IMR-90 (cell line): ENCODE results near the gene NOL4L. TPM values are rescaled to one million over a fixed set of nuclear protein-coding genes. Genes with fewer than 3 reads are reported as not detected.

Experiments used
- ATAC-seq: fragments of 200-7000 bp; cut with Tn5 transposase; 2 replicates; pipeline ENCODE4 v1.9.1; 2020; ENCODE audit warnings: low read depth, mild to moderate bottlenecking, moderate library complexity
- BruUV-seq: library from RNA; stranded (reverse); fragments of 400-500 nt; replicated peaks from 2 replicates; lab custom pipeline; 2021; lab: Mats Ljungman, UMichigan
- CTCF ChIA-PET: fragments of 300-600 bp; formaldehyde crosslinking; extraction: SDS; loops from one replicate; lab custom pipeline; 2021; ENCODE audit warnings: antibody characterized with exemption; lab: Yijun Ruan, JAX
- POLR2A ChIA-PET: fragments of 300-600 bp; sonication (Branson Sonifier 250); formaldehyde crosslinking; loops from one replicate; lab custom pipeline; 2022; ENCODE audit warnings: antibody characterized with exemption; ENCODE audit not compliant: unreplicated experiment; lab: Charles Lee
- DNase-seq: peaks from one replicate; pipeline ENCODE4 v3.0.0; 2013
- H2AFZ ChIP-seq: replicated peaks from 2 replicates; pipeline ENCODE3; 2013; ENCODE audit warnings: low read length, mild to moderate bottlenecking; ENCODE audit not compliant: poor library complexity
- H2AK5ac ChIP-seq: 2 replicates; pipeline ENCODE4 v1.6.1; 2013; ENCODE audit warnings: low read depth, low read length, inconsistent platforms
- H2AK9ac ChIP-seq: replicated peaks from 2 replicates; pipeline ENCODE3; 2013; ENCODE audit warnings: mild to moderate bottlenecking, low read depth, low read length, moderate library complexity; ENCODE audit not compliant: poor library complexity
- H2BK120ac ChIP-seq: 2 replicates; pipeline ENCODE4 v1.6.1; 2013; ENCODE audit warnings: low read depth, low read length, inconsistent platforms
- H2BK15ac ChIP-seq: 3 replicates; pipeline ENCODE4 v1.6.1; 2013; ENCODE audit warnings: low read depth, low read length, inconsistent platforms
- H2BK20ac ChIP-seq: 2 replicates; pipeline ENCODE4 v1.6.1; 2013; ENCODE audit warnings: low read depth, mild to moderate bottlenecking, inconsistent platforms, low read length, moderate library complexity
- H2BK5ac ChIP-seq: 2 replicates; pipeline ENCODE4 v1.6.1; 2013; ENCODE audit warnings: mild to moderate bottlenecking, low read depth, low read length, inconsistent platforms; ENCODE audit not compliant: poor library complexity, severe bottlenecking
- H3K14ac ChIP-seq: replicated peaks from 2 replicates; pipeline ENCODE4 v1.6.1; 2013; ENCODE audit warnings: low read depth, low read length, inconsistent platforms
- H3K18ac ChIP-seq: 2 replicates; pipeline ENCODE4 v1.6.1; 2013; ENCODE audit warnings: low read depth, low read length, control low read depth
- H3K23ac ChIP-seq: 2 replicates; pipeline ENCODE4 v1.6.1; 2013; ENCODE audit warnings: low read depth, low read length, inconsistent platforms
- H3K27ac ChIP-seq: 2 replicates; pipeline ENCODE4 v1.5.1; 2013; ENCODE audit warnings: mild to moderate bottlenecking, control low read depth, low read length; ENCODE audit not compliant: insufficient read depth
- H3K27me3 ChIP-seq: 2 replicates; pipeline ENCODE4 v1.6.1; 2013; ENCODE audit warnings: low read length; ENCODE audit not compliant: control insufficient read depth, insufficient read depth
- H3K36me3 ChIP-seq: 2 replicates; pipeline ENCODE4 v1.6.1; 2013; ENCODE audit warnings: low read length, mixed read lengths; ENCODE audit not compliant: control insufficient read depth, insufficient read depth
- H3K4ac ChIP-seq: 2 replicates; pipeline ENCODE4 v1.6.1; 2013; ENCODE audit warnings: low read depth, low read length, inconsistent platforms
- H3K4me1 ChIP-seq: 2 replicates; pipeline ENCODE4 v1.6.1; 2013; ENCODE audit warnings: low read length, mixed read lengths; ENCODE audit not compliant: control insufficient read depth, insufficient read depth
- H3K4me2 ChIP-seq: 2 replicates; pipeline ENCODE4 v1.6.1; 2013; ENCODE audit warnings: low read depth, mild to moderate bottlenecking, control low read depth, low read length, moderate library complexity
- H3K4me3 ChIP-seq: 2 replicates; pipeline ENCODE4 v1.5.1; 2013; ENCODE audit warnings: low read depth, mild to moderate bottlenecking, control low read depth, low read length, moderate library complexity; ENCODE audit not compliant: insufficient read depth
- H3K56ac ChIP-seq: 2 replicates; pipeline ENCODE4 v1.6.1; 2013; ENCODE audit warnings: low read length, inconsistent platforms; ENCODE audit not compliant: insufficient read depth; ENCODE audit errors: extremely low read depth
- H3K79me1 ChIP-seq, 2 experiments: 2 replicates each; pipeline ENCODE4 v1.6.1; 2013; ENCODE audit warnings: low read length in 2 of 2, inconsistent platforms in 1 of 2, low read depth in 1 of 2
- H3K9ac ChIP-seq: 2 replicates; pipeline ENCODE4 v1.6.1; 2013; ENCODE audit warnings: low read depth, low read length, control low read depth
- H3K9me1 ChIP-seq: 2 replicates; pipeline ENCODE4 v1.6.1; 2013; ENCODE audit warnings: low read length, inconsistent platforms; ENCODE audit not compliant: insufficient read depth
- H3K9me3 ChIP-seq: 2 replicates; pipeline ENCODE4 v1.6.1; 2013; ENCODE audit warnings: low read length; ENCODE audit not compliant: control insufficient read depth, insufficient read depth
- H4K20me1 ChIP-seq: 2 replicates; pipeline ENCODE4 v1.6.1; 2013; ENCODE audit warnings: low read length, inconsistent platforms; ENCODE audit not compliant: insufficient read depth
- H4K5ac ChIP-seq: 2 replicates; pipeline ENCODE4 v1.6.1; 2013; ENCODE audit warnings: mild to moderate bottlenecking, low read depth, low read length, control low read depth
- H4K8ac ChIP-seq, 2 experiments: 2 replicates each; pipeline ENCODE4 v1.6.1; 2013; ENCODE audit warnings: low read depth in 2 of 2, low read length in 2 of 2, control low read depth in 1 of 2, inconsistent platforms in 1 of 2
- H4K91ac ChIP-seq: 2 replicates; pipeline ENCODE4 v1.6.1; 2013; ENCODE audit warnings: low read depth, low read length, inconsistent platforms; ENCODE audit not compliant: insufficient read depth
- CEBPB ChIP-seq: IDR thresholded peaks from 2 replicates; pipeline ENCODE4 v1.6.1; 2012; ENCODE audit warnings: low read depth, low read length, improper control_type of control experiment
- CHD1 ChIP-seq: IDR thresholded peaks from 2 replicates; pipeline ENCODE4 v1.6.1; 2012; ENCODE audit warnings: low read depth, low read length, improper control_type of control experiment
- FOS ChIP-seq: fragments of 150-350 bp; IDR thresholded peaks from 2 replicates; pipeline ENCODE4 v1.6.1; 2016; ENCODE audit warnings: low read depth, low read length
- MAFK ChIP-seq: IDR thresholded peaks from 2 replicates; pipeline ENCODE4 v1.6.1; 2012; ENCODE audit warnings: low read depth, low read length, improper control_type of control experiment
- MAZ ChIP-seq: IDR thresholded peaks from 2 replicates; pipeline ENCODE4 v1.6.1; 2012; ENCODE audit warnings: low read depth, mild to moderate bottlenecking, low read length, improper control_type of control experiment, moderate library complexity, borderline replicate concordance
- NFE2L2 ChIP-seq: fragments of 150-350 bp; IDR thresholded peaks from 2 replicates; pipeline ENCODE4 v1.6.1; 2016; ENCODE audit warnings: low read depth, mild to moderate bottlenecking, low read length
- POLR2A ChIP-seq: IDR thresholded peaks from 2 replicates; pipeline ENCODE4 v1.6.1; 2012; ENCODE audit warnings: mild to moderate bottlenecking, low read depth, low read length
- RAD21 ChIP-seq: IDR thresholded peaks from 2 replicates; pipeline ENCODE4 v1.6.1; 2012; ENCODE audit warnings: low read length, improper control_type of control experiment
- RCOR1 ChIP-seq: IDR thresholded peaks from 2 replicates; pipeline ENCODE4 v1.6.1; 2012; ENCODE audit warnings: mild to moderate bottlenecking, low read length, improper control_type of control experiment; ENCODE audit not compliant: insufficient replicate concordance
- RFX5 ChIP-seq: IDR thresholded peaks from 2 replicates; pipeline ENCODE4 v1.8.0; 2012; ENCODE audit warnings: low read depth, mild to moderate bottlenecking, low read length, moderate library complexity
- WGBS, 2 experiments: methylation state at CpG; one replicate each; pipeline versions ENCODE4 v1.1.5 to v1.1.7; 2013; ENCODE audit warnings: missing lambda C conversion rate in 2 of 2; ENCODE audit not compliant: insufficient read length in 1 of 2; ENCODE audit errors: extremely low coverage in 2 of 2; 5-methylcytosine and 5-hydroxymethylcytosine counted together
- dilution Hi-C: fragments of 300-500 bp; cut with HindIII; formaldehyde crosslinking; loops from one replicate; pipeline ENCODE4 v1.14.3; 2018; ENCODE audit warnings: low sequenced_read_pairs; ENCODE audit not compliant: unreplicated experiment
- in situ Hi-C: fragments of 300-500 bp; cut with MboI; formaldehyde crosslinking; loops from 3 replicates; pipeline ENCODE4 v1.14.3; 2019; ENCODE audit warnings: low sequenced_read_pairs, inconsistent platforms, mixed read lengths
- intact Hi-C: fragments of 100-400 bp; cut with micrococcal nuclease; formaldehyde crosslinking; loops from 2 replicates; pipeline ENCODE4 v1.10.0; 2022
- polyA plus RNA-seq, 3 experiments: library from polyadenylated mRNA; depleted of rRNA; stranded (reverse); fragments of >200 nt; gene quantifications; 2 replicates each; pipeline ENCODE4 v1.2.3, GENCODE V29; 2012; ENCODE audit warnings: low replicate concordance in 1 of 3
- total RNA-seq: library from RNA; depleted of rRNA; stranded (reverse); fragments of >200 nt; gene quantifications from 2 replicates; pipeline ENCODE4 v1.2.3, GENCODE V29; 2012

NOL4L gene
- total and polyA plus RNA-seq, 2 of the 4 experiments (the other 2 are of a cell fraction) = 4.7 to 13.3 TPM

- Histone ChIP-seq H4K5ac (no peak overlapping the region), H2AK9ac (peak overlapping the region; percentile 61), H3K4me3 (no peak overlapping the region), H4K8ac (no peak overlapping the region), H2AFZ (peak overlapping the region; percentile 65), H2BK120ac (no peak overlapping the region), H3K9me1 (0 out of 2 replicates have a peak, but pooled peaks cover 2% of the 10 kb centered on the region), H3K14ac (no peak overlapping the region), H3K56ac (no peak overlapping the region), H2AK5ac (no peak overlapping the region; the same call in 1 of the 2 replicates), H3K36me3 (no peaks in the 10 kb centered on the region), H3K9ac (no peak overlapping the region), H3K4me2 (no peak overlapping the region), H3K27ac (no peak overlapping the region), H3K27me3 (peaks cover 10% of the 10 kb centered on the region; the same call in 1 of the 2 replicates), H3K23ac (no peak overlapping the region), H3K18ac (no peak overlapping the region), H4K91ac (no peak overlapping the region), H2BK15ac (no peak overlapping the region), H3K4me1 (no peaks in the 10 kb centered on the region), H3K4ac (no peak overlapping the region), H3K79me1 (no peaks in the 10 kb centered on the region; a peak in 1 of 4 replicates), H3K9me3 (no peaks in the 10 kb centered on the region), H2BK20ac (no peak overlapping the region), H4K20me1 (no peaks in the 10 kb centered on the region), H2BK5ac (no peak overlapping the region)
- intact Hi-C loops = no loop called here
- POLR2A ChIA-PET = interaction anchor here (0.6 kb wide), 1 partner anchor 233 kb away, joined by 8 read pairs; no protein-coding TSS in a partner anchor
- peak; percentile 42 for DNase-seq
- ATAC-seq = peak; percentile 27
- 23% methylated on average over 6 of the region's 13 CpGs; no CpG with 5 or more reads in 1 of the 2 experiments for WGBS, 2 experiments
- dilution Hi-C loops = no loop called here
- CTCF ChIA-PET = interaction anchor here (0.6 kb wide), 1 partner anchor 12 kb away, joined by 5 read pairs; no protein-coding TSS in a partner anchor
- TF ChIP-seq NFE2L2 (no peak), RAD21 (no peak), CEBPB (no peak), POLR2A (no peak), RFX5 (no peak), CHD1 (no peak), MAFK (no peak), MAZ (no peak), RCOR1 (no peak), FOS (no peak)
- BruUV-seq = no TSS peak
- in situ Hi-C loops = no loop called here
These were observed 40.0 kb downstream of the NOL4L start for GRCh38 chr20:32544893-32545840.
